EL (cell line): Measurements from ENCODE around the gene IFT27.
"Not testable (repeated sequence)": the region's sequence is repeated elsewhere in the genome, so short reads cannot be mapped to it uniquely, and the experiment has no call there.

Source experiments
- DNase-seq: peaks from one replicate; pipeline ENCODE4 v3.0.0-alpha.2; 2016

The IFT27 gene

DNA sequence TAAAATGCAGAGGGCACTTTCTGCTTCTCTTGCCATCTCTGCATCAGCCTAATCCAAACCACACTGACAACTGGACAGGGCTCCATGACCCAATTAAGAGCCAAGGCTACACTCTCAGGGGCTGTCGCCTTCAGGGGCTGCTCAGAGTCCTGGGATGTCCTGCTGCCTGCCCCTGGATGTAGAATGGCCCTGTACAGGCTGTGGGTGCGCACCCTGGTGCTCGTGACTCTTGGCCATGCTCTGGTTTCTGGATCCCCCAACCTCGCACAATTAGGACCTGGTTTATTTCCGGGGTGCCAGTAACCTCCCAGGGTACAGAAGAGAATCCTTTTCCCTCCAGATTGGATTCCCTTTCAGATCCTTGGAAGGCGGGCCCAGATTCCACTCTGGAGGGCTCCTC lies 11.3 kb downstream of the IFT27 start:
- DNase-seq: no peak

DNA sequence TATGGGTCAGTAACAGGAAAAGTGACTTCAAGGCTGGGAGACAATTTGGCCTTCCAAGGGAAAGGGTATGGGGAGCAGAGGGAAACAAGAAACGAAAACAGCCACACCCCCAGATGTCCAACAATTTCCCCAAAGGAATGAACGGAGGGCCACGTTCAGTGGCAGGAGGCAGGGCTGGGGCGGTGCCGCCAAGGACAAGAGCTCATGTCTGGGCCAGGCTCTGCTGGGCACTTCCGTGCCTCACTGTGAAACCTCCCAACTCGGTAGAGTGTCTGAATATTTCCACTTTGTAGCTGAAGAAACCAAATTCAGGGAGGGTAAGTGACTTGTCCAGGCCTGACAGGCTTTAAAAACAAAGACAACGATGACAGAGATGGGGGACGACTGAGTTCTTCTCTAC lies 11.9 kb downstream of the IFT27 start:
- DNase-seq: no peak

DNA sequence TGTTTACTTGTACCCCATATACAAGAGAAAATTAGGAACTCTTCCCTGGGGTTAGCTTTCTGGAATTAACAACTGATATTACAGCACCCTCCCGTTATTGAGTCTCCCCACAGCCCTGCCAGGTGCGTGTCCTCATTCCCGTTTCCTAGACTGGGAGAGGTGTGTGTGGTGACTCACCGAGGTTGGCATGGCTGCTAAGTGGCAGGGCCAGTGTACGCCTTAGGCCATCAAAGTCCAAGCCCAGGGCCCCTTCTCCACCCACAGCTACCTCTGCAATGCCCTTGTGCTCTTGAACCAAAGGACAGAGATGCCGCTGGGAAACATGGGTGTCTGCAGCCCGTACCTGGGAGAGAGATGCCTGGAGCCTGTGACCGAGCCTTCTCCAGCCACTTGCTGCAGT lies 12.3 kb downstream of the IFT27 start:
- no peak for DNase-seq

DNA sequence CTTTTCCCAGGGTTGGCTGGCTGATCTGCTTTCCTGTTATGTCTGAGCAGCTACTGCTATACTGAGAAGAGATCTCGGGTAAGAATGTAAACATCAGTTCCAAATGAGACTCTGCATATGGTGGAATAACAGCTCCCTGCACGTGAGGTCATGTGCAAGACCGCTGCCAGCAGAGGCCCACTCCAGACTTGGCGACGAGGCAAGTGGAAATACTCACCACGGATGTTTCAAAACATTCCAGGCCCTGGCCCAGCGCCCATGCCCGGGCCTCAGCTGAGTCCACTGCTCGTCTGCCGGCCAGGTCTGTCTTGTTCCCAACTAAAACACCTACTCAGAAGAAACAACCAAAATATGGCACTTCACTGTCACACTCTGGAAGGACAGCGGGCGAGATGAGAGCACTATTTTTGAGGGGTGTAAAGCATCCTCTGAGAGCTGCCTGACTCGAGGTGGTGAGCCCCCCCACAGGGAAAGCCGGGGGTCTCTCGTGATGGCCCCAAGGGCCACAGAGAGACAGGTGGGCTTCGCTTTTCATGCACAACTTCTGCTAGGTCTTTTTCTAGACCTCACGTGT lies 13.1 kb downstream of the IFT27 start:
- no peak for DNase-seq

DNA sequence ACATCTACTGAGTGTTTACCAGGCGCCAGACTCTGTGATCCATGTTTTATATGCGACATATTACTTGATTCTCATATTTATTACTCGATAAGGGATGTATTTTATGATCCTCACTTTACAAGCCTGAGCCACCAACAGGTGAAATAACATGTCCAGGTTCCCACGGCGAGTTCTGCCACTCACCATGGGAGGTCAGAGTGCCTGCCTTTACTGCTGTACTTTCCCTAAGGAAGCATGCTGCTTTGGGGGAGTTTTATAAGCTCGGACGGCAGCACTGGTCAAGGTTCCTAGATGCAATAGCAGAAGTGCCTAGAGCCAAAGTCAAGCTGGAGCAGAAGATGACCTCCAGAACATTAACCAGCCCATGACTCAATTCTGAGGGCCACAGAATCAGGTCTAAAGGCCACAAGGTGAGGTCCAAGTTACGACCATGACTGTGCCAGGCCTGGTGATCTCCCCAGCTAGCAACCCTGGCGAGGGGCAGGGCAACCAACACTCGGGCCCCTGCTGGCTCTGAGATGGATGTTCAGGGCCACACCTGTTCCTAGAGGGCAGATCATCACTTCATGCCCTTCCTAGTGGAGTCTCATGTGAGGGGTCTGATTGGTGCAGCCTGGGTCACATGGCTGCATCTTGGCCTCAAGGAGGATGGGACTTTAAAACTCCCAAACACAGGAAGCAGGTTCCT lies 14.2 kb downstream of the IFT27 start:
- DNase-seq: no peak

DNA sequence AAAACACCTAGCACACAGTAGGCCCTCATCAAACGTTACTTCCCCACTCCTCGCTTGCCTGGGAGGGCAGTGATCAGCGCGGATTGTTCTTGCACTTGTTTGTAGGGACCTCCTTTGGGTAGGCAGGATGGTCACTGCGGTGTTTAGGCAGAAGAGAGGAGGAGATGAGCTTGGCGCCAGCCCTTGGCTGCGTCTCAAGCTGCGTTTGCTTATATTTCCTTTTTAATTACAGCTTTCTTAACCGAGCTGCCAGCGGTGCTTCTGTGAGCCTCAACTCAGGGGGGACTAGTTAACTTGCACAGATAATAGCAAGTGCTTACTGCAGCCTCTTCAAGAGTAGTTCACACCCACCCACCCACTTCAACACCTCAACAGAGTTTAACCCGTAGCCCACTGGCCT lies 15.1 kb downstream of the IFT27 start:
- DNase-seq: no peak

DNA sequence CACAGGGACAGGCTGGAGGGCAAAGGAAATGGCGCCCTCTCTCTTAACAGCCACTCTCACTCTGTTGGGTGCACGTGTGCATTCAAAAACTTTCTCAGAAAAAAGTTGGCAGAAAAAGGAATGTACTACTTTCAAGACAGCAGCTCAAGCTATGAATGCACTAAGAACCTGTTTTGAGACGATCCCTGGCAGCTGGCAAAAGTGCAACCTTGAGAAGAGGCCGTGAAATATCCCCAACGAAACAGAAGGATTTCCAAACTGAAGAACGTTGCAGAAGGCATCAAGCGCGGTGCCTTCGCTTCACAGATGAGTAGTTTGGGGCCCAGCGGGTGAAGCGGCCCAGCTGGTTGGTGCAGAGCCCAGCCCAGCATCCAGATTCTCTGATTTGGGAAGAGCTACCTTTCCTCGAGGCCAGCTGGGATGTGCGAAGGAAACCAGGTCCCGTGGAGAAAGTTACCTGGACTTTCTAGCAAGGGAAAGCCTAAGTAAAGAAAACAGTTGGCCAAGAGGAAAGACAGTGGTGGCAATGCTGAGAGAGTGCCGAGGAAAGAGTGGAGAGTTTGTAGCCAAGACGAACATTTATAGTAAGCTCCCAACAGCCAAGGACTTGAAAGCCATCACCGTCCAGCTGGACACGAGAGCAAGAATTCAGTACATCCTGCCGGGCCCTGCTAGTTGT lies 16.3 kb downstream of the IFT27 start:
- DNase-seq: no peak

DNA sequence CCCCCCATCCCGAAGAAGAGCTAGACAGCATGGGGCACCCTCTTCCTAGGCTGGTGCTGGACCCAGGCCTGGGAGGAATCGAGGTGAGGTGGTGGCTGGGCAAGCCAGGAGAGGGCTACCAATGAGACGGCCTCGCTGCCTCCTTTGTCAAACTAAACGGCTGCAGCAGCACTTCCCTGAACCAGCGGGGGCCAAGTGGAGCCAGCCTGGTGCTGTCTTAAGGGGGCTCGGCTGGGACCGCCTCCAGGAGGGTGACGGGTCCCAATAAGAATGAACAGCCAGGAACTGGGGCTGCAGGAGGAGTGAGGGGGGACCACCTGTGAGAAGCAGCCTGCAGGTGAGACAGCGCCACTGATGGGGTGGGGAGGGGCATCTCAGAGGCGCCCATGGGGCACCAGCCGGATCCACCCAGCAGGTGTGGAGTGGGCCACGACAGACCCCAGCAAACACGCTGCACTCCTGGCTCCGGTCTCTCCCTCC lies 17.1 kb downstream of the IFT27 start:
- DNase-seq: no peak

DNA sequence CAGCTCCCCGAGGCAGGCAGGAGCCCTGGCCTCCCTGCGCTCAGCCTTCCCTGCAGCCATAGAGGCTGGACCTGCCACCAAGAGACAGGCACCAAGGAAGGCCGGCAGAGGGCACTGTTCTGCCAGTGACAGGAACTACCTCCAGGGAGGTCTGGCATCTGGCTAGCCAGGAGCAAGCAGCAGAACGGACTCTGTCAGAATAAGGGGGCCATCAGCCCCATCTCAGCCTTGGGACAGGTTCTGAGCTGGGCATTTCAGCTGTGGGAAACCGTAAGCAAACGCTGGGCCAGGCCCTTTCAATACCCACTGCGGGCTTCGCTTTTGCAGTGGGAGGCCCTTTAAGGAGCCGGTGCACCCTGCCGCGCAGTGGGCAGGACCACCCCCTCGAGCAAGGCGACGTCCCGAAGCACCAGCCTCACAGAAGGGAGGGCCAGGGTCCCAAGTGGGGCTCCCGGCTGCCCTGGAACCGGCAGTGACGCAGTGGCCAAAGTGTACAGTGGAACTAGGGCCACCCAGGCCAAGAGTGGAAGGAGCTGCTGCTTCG lies 18.2 kb downstream of the IFT27 start:
- DNase-seq: peak; percentile 72

DNA sequence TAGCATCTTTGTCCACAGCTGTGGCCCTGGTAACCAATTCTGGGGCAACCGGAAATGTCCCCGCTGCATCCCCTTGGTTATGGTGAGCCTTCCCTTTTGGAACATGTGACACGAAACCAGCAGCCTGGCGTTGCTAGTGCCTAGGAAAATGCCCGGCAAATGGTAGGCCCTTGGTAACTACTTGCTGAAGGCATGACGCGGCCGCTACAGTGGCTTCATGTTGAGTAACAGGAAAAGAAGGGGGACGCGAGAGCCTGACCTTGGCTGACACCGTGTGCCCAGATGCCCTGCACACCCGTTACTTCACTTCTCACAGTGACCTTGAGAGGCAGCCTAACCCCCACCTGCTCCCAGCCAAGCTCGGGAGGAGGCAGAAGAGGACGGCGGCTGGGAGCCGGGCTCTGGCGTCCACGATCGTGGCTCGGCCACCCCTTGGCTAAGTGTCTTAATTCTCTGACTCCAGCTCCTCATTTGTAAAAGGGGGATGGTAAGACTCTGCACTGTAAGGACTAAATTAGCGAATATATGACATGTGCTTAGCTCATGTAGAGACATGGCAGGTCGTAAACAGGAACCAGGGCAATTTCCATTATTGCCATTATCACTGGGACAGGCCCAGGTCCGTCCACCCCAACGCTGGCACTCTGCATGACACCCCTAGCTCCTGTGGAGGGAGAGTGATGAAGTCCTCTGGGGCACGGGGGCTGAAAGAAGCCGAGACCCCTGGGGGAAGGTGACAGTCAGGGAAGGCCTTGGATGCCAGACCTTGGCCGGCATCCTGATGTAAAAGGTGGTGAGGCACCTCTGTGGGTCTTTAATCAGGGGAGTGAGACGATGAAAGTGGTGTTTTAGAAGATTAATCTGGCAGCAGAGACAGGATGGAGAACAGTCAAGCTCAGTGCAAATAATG lies 18.9 kb downstream of the IFT27 start:
- no peak for DNase-seq

DNA sequence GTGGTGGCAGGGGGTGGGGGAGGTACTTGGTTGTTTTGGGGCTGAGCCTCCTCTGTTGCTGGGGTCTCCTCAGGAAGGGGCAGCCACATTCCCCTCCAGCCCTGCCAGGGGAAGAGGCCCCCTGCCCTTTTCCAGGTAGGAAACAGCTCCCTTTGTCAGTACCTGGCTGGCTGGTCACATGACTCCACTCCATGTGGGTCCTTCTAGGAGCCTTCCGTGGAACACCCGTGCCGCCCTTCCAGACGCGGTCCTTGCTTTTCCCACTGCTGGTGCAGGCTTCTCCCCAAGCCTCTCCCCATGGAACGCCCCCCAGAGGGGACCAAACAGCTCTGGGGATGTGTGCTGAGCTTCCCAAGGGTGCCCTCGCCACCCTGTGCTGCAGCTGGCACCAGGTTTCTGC lies 19.9 kb downstream of the IFT27 start:
- no peak for DNase-seq

DNA sequence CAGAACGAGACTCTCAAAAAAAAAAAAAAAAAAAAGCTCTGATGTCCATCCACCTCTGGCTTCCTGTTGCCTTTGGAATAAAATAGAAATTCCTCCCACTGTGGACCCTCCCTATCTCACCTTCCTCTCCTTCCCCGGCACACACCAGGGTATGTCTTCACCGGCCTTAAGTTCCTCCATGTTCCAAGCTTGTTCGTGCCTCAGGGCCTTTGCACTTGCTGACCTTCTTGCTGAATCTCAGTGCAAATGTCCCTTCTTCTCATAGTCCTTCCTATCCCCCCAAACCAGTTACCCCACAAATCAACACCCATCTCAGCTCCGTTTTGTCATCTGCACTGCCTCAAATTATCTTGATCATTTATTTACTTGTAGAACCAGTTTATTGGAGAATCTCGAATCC lies 20.6 kb downstream of the IFT27 start:
- no peak for DNase-seq

DNA sequence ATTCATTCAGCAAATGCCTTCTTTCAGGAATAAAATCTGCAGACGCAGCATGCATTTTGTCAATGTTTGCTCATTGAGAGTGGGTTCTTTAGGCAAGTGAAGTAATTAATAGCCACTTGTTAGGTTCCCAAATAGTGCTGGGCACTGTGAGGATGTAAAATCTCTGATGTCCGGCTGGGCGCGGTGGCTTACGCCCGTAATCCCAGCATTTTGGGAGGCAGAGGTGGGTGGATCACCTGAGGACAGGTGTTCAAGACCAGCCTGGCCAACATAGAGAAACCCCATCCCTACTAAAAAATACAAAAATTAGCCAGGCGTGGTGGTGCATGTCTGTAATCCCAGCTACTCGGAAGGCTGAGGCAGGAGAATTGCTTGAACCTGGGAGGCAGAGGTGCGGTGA lies 21.0 kb downstream of the IFT27 start:
- not testable (repeated sequence) for DNase-seq

DNA sequence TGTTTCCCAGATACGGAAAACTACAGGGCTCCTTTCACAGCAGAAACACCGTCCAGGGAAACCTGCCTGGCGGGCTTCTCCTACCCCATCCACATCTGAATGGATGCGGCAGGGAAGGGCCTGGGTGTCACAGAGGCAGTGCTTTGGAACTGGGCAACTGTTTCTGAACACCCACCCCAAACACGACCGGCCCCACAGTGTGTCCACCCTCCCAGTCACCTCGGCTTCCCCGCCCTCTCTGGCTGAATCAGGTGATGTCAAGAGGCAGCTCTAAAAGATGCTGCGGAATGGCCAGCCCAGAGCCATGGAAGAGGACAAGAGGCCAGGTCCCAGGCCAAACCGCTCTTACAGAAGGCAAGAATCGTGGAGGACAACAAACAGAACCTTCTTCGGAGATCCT lies 22.0 kb downstream of the IFT27 start:
- no peak for DNase-seq

DNA sequence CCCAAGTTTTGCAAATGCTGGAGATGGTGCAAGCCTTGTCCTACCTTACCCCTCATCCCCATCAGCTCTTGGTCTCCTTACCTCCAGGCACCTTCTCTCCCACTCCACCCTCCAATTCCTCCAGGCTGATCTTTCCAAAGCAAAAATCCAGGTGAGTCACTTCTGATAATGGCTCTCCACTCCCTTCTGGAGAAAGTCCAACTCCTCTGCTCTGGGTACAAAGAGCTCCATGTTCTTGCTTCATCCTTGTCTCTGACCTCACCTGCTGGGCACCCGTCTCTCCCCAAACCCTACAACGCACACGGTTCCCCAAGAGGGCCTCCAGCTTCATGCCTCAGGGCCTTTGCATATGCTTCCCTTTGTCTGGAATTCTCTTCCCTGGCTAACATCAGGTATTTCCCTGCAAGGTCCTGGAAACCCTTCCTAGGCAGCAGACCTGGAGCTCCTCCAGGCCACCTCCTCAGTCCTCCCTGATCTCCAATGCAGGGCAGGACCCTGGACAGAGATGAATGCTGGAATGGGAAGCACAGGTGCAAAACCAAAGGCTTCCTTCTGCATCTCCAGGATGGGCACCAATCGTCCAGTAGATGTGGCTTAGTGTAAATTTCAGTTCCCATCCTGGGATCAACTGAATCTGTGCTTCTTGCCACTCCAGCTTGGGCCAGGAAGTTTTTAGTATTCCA lies 22.7 kb downstream of the IFT27 start:
- DNase-seq: no peak

DNA sequence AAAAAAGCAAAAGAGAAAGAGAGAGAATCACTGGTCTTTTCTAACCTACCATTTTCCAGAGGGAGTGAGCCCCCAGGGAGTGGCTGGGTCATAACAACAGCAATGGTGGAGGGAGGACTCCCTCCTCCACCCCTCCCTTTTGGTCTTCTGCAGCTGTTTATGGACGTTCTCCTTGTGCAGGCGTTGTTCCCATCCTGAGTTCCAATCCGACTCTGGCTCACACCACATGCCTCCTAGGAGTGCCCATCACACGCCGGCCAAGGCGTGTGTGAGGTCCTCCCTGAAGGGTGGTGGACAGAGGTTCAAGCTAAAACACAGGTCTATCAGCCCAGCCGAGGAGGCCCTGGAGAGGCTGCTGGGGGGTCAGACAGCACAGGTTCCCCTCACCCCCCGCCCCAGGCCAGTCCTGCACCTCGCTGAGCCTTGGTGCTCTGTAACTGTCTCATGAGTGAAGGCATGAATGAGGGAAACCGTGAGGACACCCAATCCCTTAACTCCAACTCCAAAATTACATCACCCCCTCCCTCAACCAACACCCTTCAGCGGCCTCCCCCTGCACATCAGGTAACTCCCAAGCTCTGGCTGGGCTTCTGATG lies 29.4 kb downstream of the IFT27 start:
- no peak for DNase-seq

DNA sequence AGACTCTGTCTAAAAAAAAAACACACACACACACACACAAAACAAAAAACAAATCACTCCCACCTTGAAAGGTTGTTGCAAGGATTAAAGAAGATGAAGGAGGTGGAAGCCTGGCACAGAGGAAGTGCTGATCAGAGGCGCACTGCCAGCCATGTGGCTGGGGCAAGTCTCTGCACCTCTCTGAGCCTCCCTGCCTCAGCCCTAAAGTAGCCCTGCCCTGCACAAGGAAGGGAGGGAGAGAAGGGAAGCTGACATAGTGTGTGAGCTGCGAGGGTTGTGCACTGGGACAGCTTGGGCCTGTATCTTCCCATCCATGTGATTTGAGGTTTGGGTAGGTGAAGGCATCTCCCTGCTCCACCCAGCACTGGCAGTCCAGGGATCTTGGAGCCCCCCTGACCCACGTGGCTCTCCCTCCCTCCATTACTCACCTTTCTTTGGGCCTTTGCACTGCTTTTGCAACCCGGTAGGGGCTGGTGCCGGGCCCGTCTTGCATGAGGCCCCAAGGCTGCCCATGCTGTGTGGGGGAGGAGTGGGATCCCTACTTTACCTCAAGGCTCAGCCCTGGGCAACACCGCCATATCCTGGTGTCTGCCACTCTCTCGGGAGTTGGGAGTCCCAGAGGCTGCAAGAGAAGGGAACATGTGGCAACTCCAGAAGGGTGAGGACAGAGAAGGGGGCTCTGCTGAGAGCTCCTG lies 30.5 kb downstream of the IFT27 start:
- DNase-seq: no peak

DNA sequence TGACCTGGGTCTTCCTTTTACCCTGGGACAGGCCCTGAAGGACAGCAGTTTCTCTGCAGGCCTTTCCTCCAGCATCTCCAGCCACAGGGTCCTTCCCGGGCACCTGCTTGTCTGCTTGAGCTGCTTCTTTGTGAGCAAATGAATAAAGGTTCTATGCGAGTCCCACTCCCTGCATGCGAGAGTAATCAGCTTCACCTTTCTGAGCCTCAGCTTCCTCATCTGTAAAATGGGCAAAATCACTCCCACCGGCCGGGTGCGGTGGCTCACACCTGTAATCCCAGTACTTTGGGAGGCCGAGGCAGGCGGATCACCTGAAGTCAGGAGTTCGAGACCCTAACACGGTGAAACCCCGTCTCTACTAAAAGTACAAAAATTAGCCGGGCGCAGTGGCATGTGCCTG lies 31.1 kb downstream of the IFT27 start:
- no peak for DNase-seq

DNA sequence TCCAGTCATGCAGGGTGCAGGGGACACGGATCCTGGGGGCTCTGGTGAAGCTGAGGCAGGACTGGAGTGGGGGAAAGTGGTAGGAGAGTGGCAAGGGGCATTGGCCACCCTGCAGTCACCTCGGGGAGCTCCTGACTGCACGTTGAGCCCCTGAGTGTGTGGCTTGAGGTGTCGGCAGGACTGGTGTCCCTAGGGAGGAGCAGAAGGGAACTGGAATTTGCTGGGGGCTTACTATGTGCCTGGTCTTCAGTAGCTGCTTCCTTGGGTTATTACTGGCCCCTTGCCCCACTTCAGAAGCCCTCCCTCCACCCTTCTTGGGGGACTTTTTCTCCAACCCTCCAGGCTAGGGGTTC lies 31.5 kb downstream of the IFT27 start:
- no peak for DNase-seq

DNA sequence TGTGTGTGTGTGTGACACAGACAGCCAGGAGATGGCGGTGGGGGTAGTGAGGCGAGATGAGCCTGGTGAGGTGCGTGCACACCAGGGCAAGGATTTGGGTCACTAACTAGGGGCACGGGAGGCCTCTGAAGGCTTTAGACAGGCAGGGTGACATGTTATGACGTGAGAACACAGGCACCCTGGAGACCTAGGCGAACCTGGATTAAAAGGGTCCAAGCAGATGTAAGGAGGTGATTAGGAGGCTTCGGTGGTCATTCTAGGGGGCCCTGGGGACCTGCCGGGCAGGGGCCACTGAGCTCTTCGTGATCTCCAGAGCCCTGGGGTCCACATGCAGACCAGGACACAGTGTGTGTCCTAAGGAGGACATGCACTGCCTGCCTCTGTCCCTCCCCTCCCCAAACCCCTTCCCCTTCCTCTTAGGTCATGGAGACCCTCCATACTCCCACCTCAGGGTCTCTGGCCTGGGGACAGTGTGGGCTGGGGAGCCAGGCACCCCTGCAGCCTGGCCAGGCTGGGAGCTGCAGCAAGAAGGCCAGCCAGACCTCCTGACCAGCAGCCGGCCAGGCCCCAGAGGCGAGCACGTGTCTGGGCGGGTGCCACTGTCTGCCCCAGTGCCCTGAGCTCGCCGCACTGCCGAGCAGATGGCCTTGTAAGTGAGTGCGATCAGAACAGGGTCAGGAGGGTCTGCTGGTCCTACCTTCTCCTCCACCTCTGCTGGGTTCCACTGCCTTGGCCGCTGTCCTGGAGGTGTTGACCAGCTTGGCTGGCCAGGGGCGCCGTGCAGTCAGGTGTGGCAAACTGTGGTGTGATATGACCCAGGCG lies 32.1 kb downstream of the IFT27 start:
- no peak for DNase-seq

DNA sequence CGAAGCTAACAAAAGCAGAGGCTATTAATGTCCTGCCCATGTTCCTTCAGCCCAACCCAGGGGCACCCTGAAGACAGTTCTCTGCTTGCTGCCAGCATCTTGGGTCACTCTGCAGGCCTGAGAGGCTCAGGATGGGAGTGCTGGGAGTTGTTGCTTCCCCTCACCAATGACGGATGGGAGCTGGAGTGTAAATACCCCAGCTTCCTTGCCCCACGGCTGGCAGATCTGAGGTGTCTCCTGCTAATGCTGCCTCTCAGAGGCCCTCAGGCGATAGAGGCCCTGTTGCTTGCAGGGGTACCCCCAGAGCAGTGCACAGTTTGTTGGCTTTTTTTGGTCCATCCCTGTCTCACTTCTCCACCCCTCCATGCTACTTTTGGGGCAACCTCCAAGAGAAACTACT lies 32.9 kb downstream of the IFT27 start:
- no peak for DNase-seq
